Measurements from ENCODE around the gene GPX4.
A peak's percentile ranks its signal among the peaks of the same experiment; 100 is the strongest.

The GPX4 gene

GRCh38 chr19:1093811-1094553 lies 9.8 kb upstream of the GPX4 start:
- no peaks in the 10 kb centered on the region for H3K9me3 ChIP-seq
- H3K27me3 ChIP-seq = no peaks in the 10 kb centered on the region
- H3K4me3 ChIP-seq (ENCODE audit: low read depth in 1 of 2, low read length in 1 of 2) = peak overlapping the region; percentile 74 to 95
- peaks cover 44 to 54% of the 10 kb centered on the region in 2 experiments for H3K4me1 ChIP-seq (ENCODE audit: control insufficient read depth in 1 of 2, insufficient read depth in 1 of 2, low read depth in 1 of 2, low read length in 1 of 2)
- TF ChIP-seq, protein P1, sequence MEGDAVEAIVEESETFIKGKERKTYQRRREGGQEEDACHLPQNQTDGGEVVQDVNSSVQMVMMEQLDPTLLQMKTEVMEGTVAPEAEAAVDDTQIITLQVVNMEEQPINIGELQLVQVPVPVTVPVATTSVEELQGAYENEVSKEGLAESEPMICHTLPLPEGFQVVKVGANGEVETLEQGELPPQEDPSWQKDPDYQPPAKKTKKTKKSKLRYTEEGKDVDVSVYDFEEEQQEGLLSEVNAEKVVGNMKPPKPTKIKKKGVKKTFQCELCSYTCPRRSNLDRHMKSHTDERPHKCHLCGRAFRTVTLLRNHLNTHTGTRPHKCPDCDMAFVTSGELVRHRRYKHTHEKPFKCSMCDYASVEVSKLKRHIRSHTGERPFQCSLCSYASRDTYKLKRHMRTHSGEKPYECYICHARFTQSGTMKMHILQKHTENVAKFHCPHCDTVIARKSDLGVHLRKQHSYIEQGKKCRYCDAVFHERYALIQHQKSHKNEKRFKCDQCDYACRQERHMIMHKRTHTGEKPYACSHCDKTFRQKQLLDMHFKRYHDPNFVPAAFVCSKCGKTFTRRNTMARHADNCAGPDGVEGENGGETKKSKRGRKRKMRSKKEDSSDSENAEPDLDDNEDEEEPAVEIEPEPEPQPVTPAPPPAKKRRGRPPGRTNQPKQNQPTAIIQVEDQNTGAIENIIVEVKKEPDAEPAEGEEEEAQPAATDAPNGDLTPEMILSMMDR (IDR thresholded peaks at IDR 0.05) = no peak
- peaks cover 24% of the 10 kb centered on the region for H3K36me3 ChIP-seq
- peak overlapping the region; percentile 68 for H3K27ac ChIP-seq

GRCh38 chr19:1094655-1094977 lies 9.2 kb upstream of the GPX4 start:
- peaks cover 18% of the 10 kb centered on the region for H3K36me3 ChIP-seq
- no peaks in the 10 kb centered on the region for H3K27me3 ChIP-seq
- H3K4me3 ChIP-seq (ENCODE audit: low read depth in 1 of 2, low read length in 1 of 2) = peak overlapping the region; percentile 74 to 95
- H3K9me3 ChIP-seq = no peaks in the 10 kb centered on the region
- TF ChIP-seq, protein P1 (IDR thresholded peaks at IDR 0.05) = no peak
- peak overlapping the region; percentile 68 for H3K27ac ChIP-seq
- peaks cover 44 to 54% of the 10 kb centered on the region in 2 experiments for H3K4me1 ChIP-seq (ENCODE audit: control insufficient read depth in 1 of 2, insufficient read depth in 1 of 2, low read depth in 1 of 2, low read length in 1 of 2)

DNA sequence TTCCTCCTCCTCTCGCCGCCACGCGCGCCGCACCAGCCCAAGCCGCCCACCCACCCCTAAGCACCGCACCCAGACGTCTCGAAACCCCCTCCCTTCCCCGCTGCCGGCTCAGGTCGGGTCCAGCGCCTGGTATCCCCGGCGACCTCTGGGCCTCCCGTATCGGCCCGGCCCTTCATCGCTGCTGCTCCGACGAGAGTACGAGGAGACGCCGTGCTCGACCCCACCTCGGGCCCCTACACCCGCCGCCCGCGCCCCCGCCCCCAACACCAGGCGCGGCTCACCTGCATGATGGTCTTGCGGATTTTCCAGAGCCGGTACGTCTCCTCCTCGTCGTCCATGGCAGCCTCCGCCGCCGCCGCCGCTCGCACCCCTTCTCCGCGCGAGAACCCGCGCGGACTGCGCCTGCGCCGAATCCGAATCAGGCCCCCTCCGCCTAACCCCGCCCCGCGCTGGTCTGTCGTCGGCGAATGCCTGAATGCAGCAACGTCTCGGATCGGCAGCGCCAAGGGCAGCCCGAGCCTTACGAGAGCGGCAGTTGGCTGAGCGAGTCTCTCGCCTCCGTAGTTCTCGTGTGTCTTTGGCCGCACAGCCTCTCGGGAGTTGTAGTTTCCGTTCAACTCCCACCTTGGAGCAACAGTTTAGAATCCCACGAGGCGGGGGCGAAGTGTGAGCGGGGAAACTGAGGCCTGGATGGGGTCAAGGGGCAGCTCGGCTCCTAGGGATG lies 8.7 kb upstream of the GPX4 start, which contains the start of gene POLR2E:
POLR2E (minus strand) TSS at position 398 of the 724 bp plus-strand sequence; CDS start at position 338, 60 bp downstream.
- TF ChIP-seq, protein P1 (IDR thresholded peaks at IDR 0.05) = no peak
- peak within 1 kb of the TSS; percentile 74 to 95 for H3K4me3 ChIP-seq (ENCODE audit: low read depth in 1 of 2, low read length in 1 of 2)
- no peaks in the 10 kb centered on the region for H3K9me3 ChIP-seq
- peak within 1 kb of the TSS; percentile 68 for H3K27ac ChIP-seq
- no peaks in the 10 kb centered on the region for H3K27me3 ChIP-seq
- H3K4me1 ChIP-seq (ENCODE audit: control insufficient read depth in 1 of 2, insufficient read depth in 1 of 2, low read depth in 1 of 2, low read length in 1 of 2) = peaks cover 48 to 54% of the 10 kb centered on the region in 2 experiments
- H3K36me3 ChIP-seq = peaks cover 17% of the 10 kb centered on the region

GRCh38 chr19:1097810-1098176 lies 6.0 kb upstream of the GPX4 start:
- no peak overlapping the region for H3K4me3 ChIP-seq (ENCODE audit: low read depth in 1 of 2, low read length in 1 of 2)
- peaks cover 75 to 80% of the 10 kb centered on the region in 2 experiments for H3K4me1 ChIP-seq (ENCODE audit: control insufficient read depth in 1 of 2, insufficient read depth in 1 of 2, low read depth in 1 of 2, low read length in 1 of 2)

GRCh38 chr19:1098177-1099051 lies 5.4 kb upstream of the GPX4 start:
- TF ChIP-seq, protein P1 (IDR thresholded peaks at IDR 0.05) = no peak
- peak overlapping the region; percentile 96 for H3K27ac ChIP-seq
- H3K36me3 ChIP-seq = no peaks in the 10 kb centered on the region
- H3K9me3 ChIP-seq = no peaks in the 10 kb centered on the region
- H3K4me3 ChIP-seq (ENCODE audit: low read depth in 1 of 2, low read length in 1 of 2) = no peak overlapping the region
- H3K27me3 ChIP-seq = no peaks in the 10 kb centered on the region
- H3K4me1 ChIP-seq (ENCODE audit: control insufficient read depth in 1 of 2, insufficient read depth in 1 of 2, low read depth in 1 of 2, low read length in 1 of 2) = peaks cover 81 to 84% of the 10 kb centered on the region in 2 experiments

More at GRCh38 chr19:1097810-1098176, 6.0 kb upstream of the GPX4 start:
- no peaks in the 10 kb centered on the region for H3K9me3 ChIP-seq
- H3K36me3 ChIP-seq = no peaks in the 10 kb centered on the region
- H3K27ac ChIP-seq = peak overlapping the region; percentile 57
- H3K27me3 ChIP-seq = no peaks in the 10 kb centered on the region
- TF ChIP-seq, protein P1 (IDR thresholded peaks at IDR 0.05) = no peak

Data from neutrophil (primary cell).